Measurements from ENCODE around the gene DUSP6.

DNA sequence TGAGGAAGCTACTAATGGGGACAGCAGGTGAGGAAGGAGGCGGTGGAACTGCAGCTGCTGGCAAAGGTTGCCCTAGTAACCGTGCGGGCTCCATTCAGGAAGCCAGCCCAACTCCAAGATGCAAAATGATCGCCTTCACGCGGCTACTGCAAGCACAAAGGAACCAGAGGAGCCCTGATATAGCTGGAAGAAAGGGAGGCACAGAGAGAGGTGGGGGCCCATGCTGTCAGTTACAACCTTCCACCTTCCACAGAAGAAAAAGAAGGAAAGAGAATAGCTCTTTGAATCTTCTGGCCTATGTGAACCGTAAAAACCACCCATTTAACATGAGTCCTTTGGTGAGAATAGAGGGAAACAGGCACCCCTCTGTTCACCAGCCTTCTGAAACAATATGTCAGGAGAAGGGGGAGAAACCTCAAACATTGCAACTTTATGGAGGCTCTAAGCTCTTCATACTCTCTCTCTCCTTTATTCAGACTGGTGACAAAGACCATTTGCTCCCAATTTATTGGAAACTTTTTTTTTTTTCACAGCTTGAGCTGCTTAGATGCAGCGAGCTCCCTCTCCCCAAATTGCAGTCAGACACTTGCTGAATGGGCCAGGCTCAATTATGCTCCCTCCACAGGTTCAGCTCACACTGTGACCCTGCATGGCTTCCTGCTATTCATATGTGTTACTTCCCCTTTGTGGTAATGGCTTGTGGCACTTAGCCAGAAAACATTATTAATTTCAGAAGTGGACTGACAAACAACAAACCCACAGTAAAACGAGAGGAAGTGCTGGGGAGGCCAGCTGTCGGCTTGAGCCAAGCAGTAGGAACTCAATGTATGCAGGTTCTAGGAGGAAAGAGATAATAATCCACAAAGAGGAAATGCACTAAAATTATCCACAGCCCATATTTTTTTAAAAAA lies 6.2 kb downstream of the DUSP6 start:
- TF ChIP-seq EZH2 (IDR thresholded peaks at IDR 0.05): no peak
- peak; percentile 58; the same call in 1 of the 2 replicates for TF ChIP-seq POLR2AphosphoS5 (IDR thresholded peaks at IDR 0.05; ENCODE audit: borderline replicate concordance, low read depth, low read length)

Measured in SK-N-MC (cell line).